GM12892 (cell line): ENCODE measurements around the gene APCDD1.
A peak's percentile ranks its signal among the peaks of the same experiment; 100 is the strongest.

Experiments
- DNase-seq: peaks from one replicate; pipeline ENCODE4 v3.0.0; 2011; ENCODE audit not compliant: insufficient read length
- FAIRE-seq: peaks from 2 replicates; lab custom pipeline; 2011; peaks lifted over from hg19 to GRCh38; lab: Jason Lieb, UNC
- POLR2A ChIP-seq: IDR thresholded peaks from 2 replicates; pipeline ENCODE4 v1.6.1; 2011; ENCODE audit warnings: low read depth, low read length, control low read depth
- POLR2AphosphoS5 ChIP-seq: IDR thresholded peaks from 2 replicates; pipeline ENCODE4 v1.6.1; 2011; ENCODE audit warnings: low read depth, low read length, control low read depth
- TAF1 ChIP-seq: IDR thresholded peaks from 2 replicates; pipeline ENCODE4 v1.6.1; 2011; ENCODE audit warnings: low read depth, mild to moderate bottlenecking, control low read depth, low read length, borderline replicate concordance

APCDD1 gene

DNA sequence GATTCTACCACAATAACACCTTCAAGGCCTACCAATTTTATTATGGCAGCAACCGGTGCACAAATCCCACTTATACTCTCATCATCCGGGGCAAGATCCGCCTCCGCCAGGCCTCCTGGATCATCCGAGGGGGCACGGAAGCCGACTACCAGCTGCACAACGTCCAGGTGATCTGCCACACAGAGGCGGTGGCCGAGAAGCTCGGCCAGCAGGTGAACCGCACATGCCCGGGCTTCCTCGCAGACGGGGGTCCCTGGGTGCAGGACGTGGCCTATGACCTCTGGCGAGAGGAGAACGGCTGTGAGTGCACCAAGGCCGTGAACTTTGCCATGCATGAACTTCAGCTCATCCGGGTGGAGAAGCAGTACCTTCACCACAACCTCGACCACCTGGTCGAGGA, 17.1 kb downstream of the APCDD1 start:
- no peak for TF ChIP-seq POLR2A
- no peak for TF ChIP-seq POLR2AphosphoS5
- TF ChIP-seq TAF1 = no peak
- FAIRE-seq = no peak
- DNase-seq = no peak

DNA sequence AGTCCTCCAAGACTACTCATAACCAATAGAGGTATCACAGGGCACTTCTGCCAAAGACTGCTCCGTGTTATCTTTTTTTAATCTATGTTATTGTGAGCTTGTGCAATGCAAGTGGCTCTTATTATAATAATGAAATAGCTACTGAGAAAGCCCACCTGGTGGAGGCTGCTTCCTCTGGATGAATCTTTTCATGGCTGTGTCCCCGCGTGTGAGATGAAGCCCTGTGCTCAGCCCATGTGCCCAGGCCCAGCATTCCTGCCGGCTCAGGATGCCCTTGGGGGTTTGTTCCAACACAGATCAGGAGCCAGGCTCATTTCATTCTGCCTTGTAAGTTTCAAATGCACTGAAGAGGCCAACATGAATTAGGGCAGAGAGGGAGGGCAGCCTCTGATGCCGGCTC, 18.7 kb downstream of the APCDD1 start:
- no peak for TF ChIP-seq TAF1
- TF ChIP-seq POLR2AphosphoS5 = no peak
- no peak for TF ChIP-seq POLR2A
- FAIRE-seq = no peak
- DNase-seq = no peak

DNA sequence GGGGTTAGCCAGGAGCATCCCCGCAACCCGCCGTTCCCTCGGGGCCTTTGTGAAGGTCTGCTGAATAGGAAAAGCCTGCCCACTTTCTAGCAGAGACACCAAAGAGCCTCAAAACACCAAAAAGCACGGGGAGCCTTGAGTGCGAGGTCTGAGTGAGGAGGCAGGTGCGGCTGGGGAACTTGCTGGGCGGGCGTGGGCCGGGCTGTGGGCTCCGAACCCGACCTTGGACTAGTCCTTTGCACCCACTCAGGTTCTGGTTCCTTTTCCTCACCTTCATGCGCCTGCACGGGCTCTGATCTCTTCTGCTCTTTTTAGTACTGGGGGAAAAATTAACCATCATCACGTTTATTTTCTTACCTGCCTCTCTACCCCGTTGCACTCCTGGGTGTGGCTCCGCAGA, 19.9 kb downstream of the APCDD1 start:
- DNase-seq = no peak
- FAIRE-seq = no peak
- TF ChIP-seq POLR2AphosphoS5 = no peak
- TF ChIP-seq POLR2A = no peak
- TF ChIP-seq TAF1 = no peak

DNA sequence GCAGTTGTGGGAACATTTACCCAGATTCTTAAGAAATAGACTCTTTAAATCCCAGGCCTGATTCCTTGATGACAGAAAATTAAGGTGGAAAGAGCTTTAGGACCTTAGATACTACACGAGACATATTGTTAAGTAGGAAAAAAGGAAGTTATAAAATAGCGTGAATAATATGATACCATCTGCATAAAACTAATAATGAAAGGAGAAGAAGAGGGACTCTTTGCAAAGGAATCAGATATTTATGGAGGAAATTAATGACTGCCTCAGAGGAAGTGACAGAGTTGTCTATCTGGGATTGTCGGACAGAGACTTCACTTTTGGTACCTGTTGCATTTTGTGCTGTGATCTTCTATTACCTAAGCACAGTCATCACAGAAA, 20.8 kb downstream of the APCDD1 start:
- no peak for TF ChIP-seq POLR2AphosphoS5
- TF ChIP-seq TAF1 = no peak
- no peak for TF ChIP-seq POLR2A
- FAIRE-seq (no peak), DNase-seq (no peak)

DNA sequence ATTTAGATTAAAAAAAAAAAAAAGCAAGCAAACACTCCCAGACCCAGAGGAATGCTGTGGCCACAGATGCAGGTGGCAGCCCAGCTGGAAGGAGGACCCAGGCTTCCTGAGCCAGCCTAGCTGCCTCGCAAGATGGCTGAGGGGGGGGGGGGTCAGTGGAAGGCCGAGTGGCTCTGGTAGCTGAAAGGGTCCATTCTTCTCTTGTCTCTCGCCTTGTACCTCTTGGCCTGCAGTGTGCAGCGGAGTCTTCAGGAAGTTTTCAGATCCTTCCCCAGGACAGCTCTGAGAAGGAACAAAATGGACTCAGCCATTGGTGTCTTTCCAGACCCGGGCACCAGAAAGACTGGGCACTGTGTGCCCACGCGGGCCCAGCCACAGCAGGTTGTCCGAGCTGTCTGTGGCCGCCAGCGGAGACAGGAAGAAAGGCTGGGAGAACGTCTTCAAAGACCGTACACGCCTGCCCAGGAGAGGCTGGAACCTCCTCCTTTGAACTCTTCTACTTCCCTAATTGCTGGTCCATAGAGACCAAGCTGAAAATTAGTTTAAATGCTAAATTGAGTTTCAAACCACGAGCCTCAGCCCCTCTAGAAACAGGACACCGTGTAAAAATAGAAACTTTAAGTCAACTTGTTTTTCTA, 21.3 kb downstream of the APCDD1 start:
- FAIRE-seq = no peak
- no peak for TF ChIP-seq POLR2AphosphoS5
- TF ChIP-seq POLR2A = no peak
- no peak for TF ChIP-seq TAF1
- DNase-seq = no peak

DNA sequence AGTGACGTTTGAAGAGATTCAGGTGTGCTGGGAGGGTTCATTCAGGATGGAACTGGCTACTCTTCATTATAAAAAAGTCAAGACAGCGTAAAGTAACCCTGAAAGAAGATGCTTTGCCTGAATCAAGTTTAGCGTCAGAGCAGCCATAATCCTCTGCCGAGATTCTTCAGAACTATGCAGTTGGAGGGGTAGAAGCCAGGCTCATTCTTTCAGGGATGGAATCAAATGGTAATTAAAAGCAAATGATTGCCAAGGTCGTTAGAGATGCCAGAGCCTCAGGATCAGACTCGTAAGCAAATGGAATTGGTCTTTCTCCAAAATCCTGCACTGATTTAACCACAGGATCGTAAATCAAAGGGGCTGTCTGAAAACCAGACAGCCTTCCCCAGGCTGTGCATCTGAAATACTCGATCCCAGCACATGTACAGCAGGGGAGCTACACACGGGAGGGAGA, 21.9 kb downstream of the APCDD1 start:
- DNase-seq (no peak), FAIRE-seq (no peak)
- TF ChIP-seq POLR2AphosphoS5 (no peak), TAF1 (no peak), POLR2A (no peak)

DNA sequence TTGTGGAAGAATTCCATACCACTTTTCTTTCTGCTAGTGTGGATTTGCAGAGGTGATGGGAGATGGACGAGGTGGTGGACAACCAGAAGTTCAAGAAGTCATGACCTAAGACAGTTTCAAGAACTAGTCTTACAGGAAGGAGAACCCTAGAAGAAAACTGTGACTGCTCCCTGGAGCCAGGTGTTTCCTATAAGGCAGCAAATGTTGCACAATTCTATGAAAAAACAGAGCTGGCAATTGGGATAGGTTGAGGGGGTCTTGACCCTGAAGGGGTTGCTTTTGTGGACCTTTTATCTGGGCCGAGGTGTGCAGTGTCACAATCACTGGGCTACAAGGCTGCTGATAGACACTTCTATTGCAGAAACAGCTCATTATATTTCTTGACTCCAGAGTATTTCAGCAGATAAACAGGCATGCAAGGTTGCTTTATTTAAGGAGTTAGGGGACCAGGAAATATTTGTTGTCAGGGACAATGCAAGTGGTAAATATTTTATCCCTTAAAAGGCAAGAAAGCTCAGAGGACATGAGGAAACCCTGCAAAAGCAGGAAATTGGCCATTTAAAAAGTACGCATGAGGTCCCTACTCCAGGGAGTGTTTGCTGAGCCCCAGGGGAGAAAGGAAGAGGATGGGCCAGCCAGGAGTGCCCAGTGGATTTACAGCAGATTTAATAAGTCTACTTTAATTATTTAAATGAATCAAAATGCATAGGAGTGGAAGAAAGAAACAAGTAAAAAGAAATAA, 22.9 kb downstream of the APCDD1 start:
- no peak for FAIRE-seq
- TF ChIP-seq POLR2A (no peak), POLR2AphosphoS5 (no peak), TAF1 (no peak)
- no peak for DNase-seq

DNA sequence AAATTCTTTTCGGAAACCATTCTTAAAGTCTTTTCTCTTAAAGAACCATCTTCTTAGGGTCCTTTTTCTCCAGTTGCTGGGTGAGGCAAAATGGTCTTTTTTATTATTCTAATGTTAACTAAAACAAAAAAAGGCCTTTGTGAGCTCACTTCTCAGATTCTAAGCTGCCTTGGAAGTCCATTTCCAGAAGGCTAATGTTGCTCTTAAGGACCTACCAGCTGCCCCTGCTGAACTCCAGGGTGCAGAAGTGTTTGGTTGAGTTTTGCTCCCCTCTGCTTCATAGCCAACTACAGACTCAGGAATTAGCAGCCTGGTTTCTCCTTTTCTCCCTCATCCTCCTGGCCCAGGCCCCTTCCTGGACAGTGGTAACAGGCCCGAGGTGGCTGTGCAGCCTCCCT, 23.4 kb downstream of the APCDD1 start:
- no peak for TF ChIP-seq POLR2AphosphoS5
- TF ChIP-seq TAF1 = no peak
- no peak for TF ChIP-seq POLR2A
- DNase-seq = no peak
- no peak for FAIRE-seq

DNA sequence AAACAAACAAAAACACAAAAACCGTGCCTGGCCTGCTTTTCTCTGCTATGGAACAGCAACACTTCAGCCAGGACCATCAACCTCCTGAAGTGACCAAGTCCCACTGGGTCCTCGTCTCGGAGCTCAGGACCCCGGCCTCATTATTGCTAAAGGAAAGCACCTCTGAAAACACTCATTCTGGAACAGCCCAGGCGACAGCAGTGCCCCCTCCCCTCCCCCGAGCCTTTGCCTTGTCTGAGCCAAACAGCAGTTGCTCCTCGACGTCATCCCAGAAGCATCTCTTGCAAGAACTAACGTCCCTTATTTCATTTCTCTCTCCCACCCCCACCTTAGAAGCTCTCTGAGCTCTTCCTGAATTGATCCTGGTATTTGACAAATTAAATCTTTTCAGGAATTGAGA, 27.4 kb downstream of the APCDD1 start:
- no peak for TF ChIP-seq POLR2AphosphoS5
- no peak for TF ChIP-seq POLR2A
- TF ChIP-seq TAF1 = no peak
- DNase-seq (no peak), FAIRE-seq (no peak)

DNA sequence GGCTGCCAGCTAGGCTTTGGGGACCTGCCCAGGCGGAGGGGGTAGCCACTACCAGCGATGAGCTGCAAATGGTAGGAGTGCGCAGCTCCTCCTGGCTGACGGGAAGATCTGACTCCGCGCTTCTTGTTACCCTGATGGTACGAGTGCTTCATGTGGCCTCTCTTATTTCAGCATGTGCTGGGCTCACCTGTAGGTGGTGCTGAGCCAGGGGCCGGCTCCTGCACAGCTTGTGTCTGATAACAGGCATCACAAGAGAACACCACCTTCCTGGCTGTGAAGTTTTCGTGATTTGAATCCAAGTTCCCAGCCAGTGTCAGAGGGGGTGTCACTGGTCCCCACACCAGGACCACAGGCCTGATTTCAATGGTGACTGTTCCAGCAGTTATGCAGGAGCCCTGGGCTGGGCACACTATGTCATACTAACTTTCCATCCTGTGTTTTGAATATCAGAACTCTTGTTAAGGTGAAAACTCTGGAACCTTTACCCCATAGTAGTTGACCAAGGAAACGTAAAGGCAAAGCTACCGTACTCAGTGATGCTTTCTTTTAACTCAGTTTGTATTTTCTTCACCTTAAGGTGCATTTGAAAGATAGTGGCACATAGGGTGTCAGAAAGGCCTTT, 28.0 kb downstream of the APCDD1 start:
- TF ChIP-seq POLR2A = no peak
- TF ChIP-seq POLR2AphosphoS5 = no peak
- TF ChIP-seq TAF1 = no peak
- DNase-seq (no peak), FAIRE-seq (no peak)

DNA sequence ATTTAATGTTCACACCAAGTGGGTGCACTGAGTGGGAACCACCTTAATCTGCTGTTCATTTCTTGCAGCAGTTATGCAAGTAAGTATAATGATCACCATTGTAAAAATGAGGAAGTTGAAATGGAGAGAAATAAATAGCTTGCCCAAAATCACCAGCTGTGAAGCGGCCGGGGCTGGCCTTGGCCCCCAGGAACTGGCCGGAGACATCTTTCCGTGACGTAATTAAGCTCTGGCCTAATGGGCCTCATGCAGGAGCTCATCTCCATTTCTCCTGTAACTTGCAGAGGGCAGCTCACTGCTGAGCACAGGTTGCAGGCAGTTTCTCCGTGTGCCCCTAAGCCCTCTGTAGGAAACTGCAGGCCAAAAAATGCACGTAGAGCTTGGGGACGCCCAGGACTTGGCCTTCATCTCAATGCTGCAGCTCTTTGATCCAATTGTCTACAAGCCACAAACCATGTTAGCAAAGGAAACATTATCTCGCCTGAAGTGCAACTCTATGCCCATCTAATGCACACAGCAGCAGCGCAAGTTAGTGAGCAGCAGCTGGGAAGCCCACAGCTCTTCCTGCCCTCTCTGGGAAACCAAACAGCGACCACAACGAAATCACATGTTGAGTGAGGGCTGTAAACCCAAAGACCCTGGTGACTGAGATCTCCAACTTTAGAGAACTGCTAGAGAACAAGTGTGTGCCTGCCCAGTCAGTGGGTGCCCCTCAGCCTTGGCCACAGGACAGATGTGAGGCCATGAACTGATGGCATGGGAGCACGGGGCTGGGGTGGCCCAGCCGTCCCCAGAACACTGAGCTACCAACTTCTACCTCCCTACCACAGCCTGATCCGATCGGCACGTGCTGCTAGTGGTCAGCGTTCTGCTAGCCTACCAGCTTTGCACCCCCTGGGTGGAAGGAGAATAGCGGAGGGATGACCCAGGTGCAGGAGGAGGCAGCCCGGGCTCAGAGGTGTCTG, 28.8 kb downstream of the APCDD1 start:
- FAIRE-seq = peak; percentile 17
- TF ChIP-seq TAF1 (no peak), POLR2AphosphoS5 (no peak), POLR2A (no peak)
- DNase-seq = no peak

DNA sequence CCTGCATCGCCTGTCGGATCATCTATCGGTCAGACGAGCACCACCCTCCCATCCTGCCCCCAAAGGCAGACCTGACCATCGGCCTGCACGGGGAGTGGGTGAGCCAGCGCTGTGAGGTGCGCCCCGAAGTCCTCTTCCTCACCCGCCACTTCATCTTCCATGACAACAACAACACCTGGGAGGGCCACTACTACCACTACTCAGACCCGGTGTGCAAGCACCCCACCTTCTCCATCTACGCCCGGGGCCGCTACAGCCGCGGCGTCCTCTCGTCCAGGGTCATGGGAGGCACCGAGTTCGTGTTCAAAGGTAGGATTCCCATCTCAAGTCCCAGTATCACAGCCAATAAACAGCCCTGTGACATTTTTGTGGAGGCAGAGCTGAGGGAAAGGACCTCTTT, 31.0 kb downstream of the APCDD1 start:
- DNase-seq (no peak), FAIRE-seq (no peak)

DNA sequence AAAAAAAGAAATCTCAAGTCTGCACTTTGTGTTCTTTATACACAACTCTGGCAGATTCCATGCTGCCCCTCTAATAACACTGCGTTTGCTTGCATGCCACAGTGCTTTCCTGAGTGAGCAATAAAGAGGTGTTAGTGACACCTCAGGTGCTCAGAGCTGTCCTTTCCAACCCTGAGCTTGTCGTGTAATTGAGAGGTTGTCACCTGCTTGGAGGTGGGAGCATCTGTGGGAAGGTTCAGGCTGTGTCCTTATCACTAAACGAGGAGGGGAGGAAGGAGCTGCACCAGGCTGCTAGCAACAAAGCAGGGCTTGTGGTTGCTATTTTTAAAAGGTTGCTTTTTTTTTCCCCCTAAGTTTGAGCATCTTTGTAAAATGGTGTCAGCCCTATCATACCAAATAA, 31.9 kb downstream of the APCDD1 start:
- DNase-seq (no peak), FAIRE-seq (no peak)
- no peak for TF ChIP-seq POLR2A
- TF ChIP-seq TAF1 = no peak
- TF ChIP-seq POLR2AphosphoS5 = no peak

More for the DNA sequence above, 31.0 kb downstream of the APCDD1 start:
- TF ChIP-seq TAF1 = no peak
- TF ChIP-seq POLR2AphosphoS5 = no peak
- no peak for TF ChIP-seq POLR2A
